HepG2 (cell line): ENCODE data around the gene BAMBI. TPM values are rescaled to one million over a fixed set of nuclear protein-coding genes. Genes with fewer than 3 reads are reported as not detected.

Source experiments
- ATAC-seq: fragments of 200-7000 bp; cut with Tn5 transposase; 3 replicates; pipeline ENCODE4 v1.9.1; 2020; ENCODE audit warnings: mild to moderate bottlenecking, moderate library complexity
- BruUV-seq: library from RNA; stranded (reverse); fragments of 400-500 nt; replicated peaks from 2 replicates; lab custom pipeline; 2021; lab: Mats Ljungman, UMichigan
- CTCF ChIA-PET: fragments of 300-600 bp; formaldehyde crosslinking; extraction: SDS; loops from one replicate; lab custom pipeline; 2021; ENCODE audit warnings: low total read pairs, inconsistent platforms, low intra/inter-chr PET ratio; lab: Yijun Ruan, JAX
- POLR2A ChIA-PET: fragments of 350-600 bp; sonication (Branson Sonifier 250); formaldehyde crosslinking; loops from one replicate; lab custom pipeline; 2020; ENCODE audit warnings: antibody characterized with exemption, inconsistent platforms; lab: Yijun Ruan, JAX
- DNase-seq: peaks from one replicate; pipeline ENCODE4 v3.0.0-alpha.2; 2015; ENCODE audit warnings: low spot score
- FAIRE-seq: peaks from 3 replicates; lab custom pipeline; 2011; peaks lifted over from hg19 to GRCh38; lab: Jason Lieb, UNC
- H2AFZ ChIP-seq: one replicate; pipeline ENCODE4 v1.6.1; 2011; ENCODE audit warnings: low read length, inconsistent platforms
- H3K27ac ChIP-seq: fragments of 300-600 bp; 3 replicates; pipeline ENCODE4 v1.8.0; 2011; ENCODE audit warnings: mixed run types, mild to moderate bottlenecking, mixed read lengths, low read length, inconsistent platforms; ENCODE audit not compliant: insufficient read depth; ENCODE audit errors: extremely low read length
- H3K27me3 ChIP-seq, 2 experiments: fragments of 200-600 bp in 1 of 2; 2 replicates in 1 of 2; 3 replicates in 1 of 2; pipeline versions ENCODE4 v1.6.0 to v1.8.0; 2011; ENCODE audit warnings: low read length in 2 of 2, mild to moderate bottlenecking in 2 of 2, moderate library complexity in 2 of 2, inconsistent platforms in 1 of 2; ENCODE audit not compliant: insufficient read depth in 2 of 2, control insufficient read depth in 1 of 2
- H3K36me3 ChIP-seq, 2 experiments: fragments of 200-600 bp in 1 of 2; replicated peaks in 1 of 2; 2 replicates in 1 of 2; 3 replicates in 1 of 2; pipeline versions ENCODE4 v1.5.1 to v1.8.0; 2011; ENCODE audit warnings: low read length in 2 of 2, inconsistent platforms in 1 of 2; ENCODE audit not compliant: insufficient read depth in 2 of 2, control insufficient read depth in 1 of 2
- H3K4me1 ChIP-seq: 2 replicates; pipeline ENCODE4 v1.5.1; 2012; ENCODE audit warnings: low read length, inconsistent platforms; ENCODE audit not compliant: insufficient read depth
- H3K4me2 ChIP-seq: 2 replicates; pipeline ENCODE4 v1.6.0; 2011; ENCODE audit warnings: low read depth, low read length, inconsistent platforms
- H3K4me3 ChIP-seq, 3 experiments: fragments of 200-600 bp in 1 of 3; sonication (generic), shearing (Covaris generic) in 1 of 3; replicated peaks in 1 of 3; 2 replicates each; pipeline ENCODE4 v1.5.1; 2011 to 2016; ENCODE audit warnings: low read length in 3 of 3, inconsistent platforms in 2 of 3, low read depth in 2 of 3, mild to moderate bottlenecking in 2 of 3, control low read depth in 1 of 3, mixed read lengths in 1 of 3; ENCODE audit not compliant: insufficient read depth in 1 of 3
- H3K79me2 ChIP-seq: one replicate; pipeline ENCODE4 v1.6.1; 2011; ENCODE audit warnings: low read length, inconsistent platforms; ENCODE audit not compliant: insufficient read depth
- H3K9ac ChIP-seq: 2 replicates; pipeline ENCODE4 v1.6.0; 2011; ENCODE audit warnings: mild to moderate bottlenecking, low read depth, low read length, inconsistent platforms; ENCODE audit not compliant: insufficient read depth
- H3K9me3 ChIP-seq: 2 replicates; pipeline ENCODE4 v1.5.1; 2012; ENCODE audit warnings: mild to moderate bottlenecking, low read length
- H4K20me1 ChIP-seq: 2 replicates; pipeline ENCODE4 v1.6.0; 2011; ENCODE audit warnings: inconsistent platforms, mild to moderate bottlenecking, low read length, moderate library complexity; ENCODE audit not compliant: insufficient read depth
- AHR ChIP-seq: IDR thresholded peaks from 2 replicates; pipeline ENCODE4 v1.6.1; 2018; ENCODE audit warnings: missing genetic modification reagents, missing compliant biosample characterization
- KAT7 ChIP-seq: IDR thresholded peaks from 2 replicates; pipeline ENCODE4 v1.6.1; 2018; ENCODE audit warnings: borderline replicate concordance, missing compliant biosample characterization
- KLF15 ChIP-seq: sonication (generic); formaldehyde crosslinking; IDR thresholded peaks from 2 replicates; pipeline ENCODE4 v1.8.1; 2023; ENCODE audit warnings: borderline replicate concordance, mild to moderate bottlenecking, inconsistent platforms, missing genetic modification reagents, mixed read lengths
- NFIB ChIP-seq: sonication (generic); formaldehyde crosslinking; IDR thresholded peaks from 2 replicates; pipeline ENCODE4 v1.9.0; 2021; ENCODE audit warnings: missing genetic modification reagents, mild to moderate bottlenecking, borderline replicate concordance
- TAF15 ChIP-seq: fragments of 200-400 bp; formaldehyde crosslinking; IDR thresholded peaks from one replicate; pipeline ENCODE4 v1.6.1; 2018; ENCODE audit warnings: mild to moderate bottlenecking, low read depth, low read length; ENCODE audit not compliant: poor library complexity, severe bottlenecking
- ZNF235 ChIP-seq: sonication (generic); formaldehyde crosslinking; IDR thresholded peaks from 2 replicates; pipeline ENCODE4 v1.8.1; 2023; ENCODE audit warnings: mild to moderate bottlenecking, missing genetic modification reagents, borderline replicate concordance
- ZNF569 ChIP-seq: sonication (generic); formaldehyde crosslinking; IDR thresholded peaks from 2 replicates; pipeline ENCODE4 v1.5.0; 2020; ENCODE audit warnings: mild to moderate bottlenecking, missing genetic modification reagents, moderate library complexity, borderline replicate concordance
- WGBS: methylation state at CpG from one replicate; pipeline ENCODE4 v1.1.6; 2017; ENCODE audit warnings: low lambda C conversion rate; 5-methylcytosine and 5-hydroxymethylcytosine counted together
- in situ Hi-C: cut with HindIII; loops from 2 replicates; pipeline ENCODE4 v1.10.0; 2017; ENCODE audit warnings: low pct_unique_long_range_greater_than_20kb; ENCODE audit not compliant: extremely low pct_ligation_motif_present
- intact Hi-C: fragments of 100-400 bp; cut with micrococcal nuclease; formaldehyde crosslinking; loops from one replicate; pipeline ENCODE4 v1.10.0; 2022; ENCODE audit not compliant: unreplicated experiment
- polyA plus RNA-seq, 8 experiments: library from polyadenylated mRNA; depleted of rRNA in 3 of 8; stranded (reverse) in 7 of 8; unstranded in 1 of 8; fragments of >200 nt; fragmentation: Illumina TruSeq in 4 of 8; extraction: Trizol in 4 of 8; gene quantifications; 2 replicates each; pipeline versions ENCODE4 v1.2.1 to v1.2.3, GENCODE V29; 2011 to 2016; ENCODE audit warnings: low read depth in 4 of 8, missing spikeins in 1 of 8, mixed read lengths in 1 of 8; ENCODE audit not compliant: insufficient read depth in 1 of 8
- total RNA-seq, 5 experiments: library from RNA; depleted of rRNA; stranded (reverse); fragments of >200 nt; fragmentation: Illumina TruSeq; extraction: Trizol; gene quantifications; 2 replicates each; pipeline ENCODE4 v1.2.3, GENCODE V29; 2016; ENCODE audit warnings: low read depth in 1 of 5
- TF ChIP-seq, protein P1 (sequence below): sonication (generic); formaldehyde crosslinking; IDR thresholded peaks from 2 replicates; pipeline ENCODE4 v1.4.0; 2020; ENCODE audit warnings: missing genetic modification reagents, borderline replicate concordance
- TF ChIP-seq, protein P2 (sequence below): sonication (generic); formaldehyde crosslinking; IDR thresholded peaks from 2 replicates; pipeline ENCODE4 v1.4.0; 2020; ENCODE audit warnings: missing genetic modification reagents

BAMBI gene
- total and polyA plus RNA-seq, 2 of the 13 experiments (the other 11 are each of a cell fraction or from before 2014, with no cell fraction given): 12.0 to 23.6 TPM

DNA sequence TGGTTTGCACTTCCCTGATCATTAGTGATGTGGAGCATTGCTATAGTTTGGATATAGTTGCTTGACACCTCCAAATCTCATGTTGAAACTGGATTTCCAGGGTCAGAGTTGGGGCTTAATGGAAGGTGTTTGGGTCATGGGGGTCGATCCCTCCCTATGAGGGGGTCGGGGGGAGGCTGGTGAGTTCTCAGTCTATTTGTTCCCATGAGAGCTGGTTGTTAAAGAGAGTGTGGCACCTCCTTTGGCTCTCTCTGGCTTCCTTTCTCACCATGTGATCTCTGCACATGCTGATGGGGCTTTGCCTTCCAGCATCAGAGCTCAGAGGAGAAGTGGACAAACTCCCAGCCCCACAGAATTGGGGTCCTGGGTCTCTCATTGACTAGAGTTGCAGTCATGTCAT, 36.8 kb upstream of the BAMBI start (continued):
- TF ChIP-seq, protein P1, sequence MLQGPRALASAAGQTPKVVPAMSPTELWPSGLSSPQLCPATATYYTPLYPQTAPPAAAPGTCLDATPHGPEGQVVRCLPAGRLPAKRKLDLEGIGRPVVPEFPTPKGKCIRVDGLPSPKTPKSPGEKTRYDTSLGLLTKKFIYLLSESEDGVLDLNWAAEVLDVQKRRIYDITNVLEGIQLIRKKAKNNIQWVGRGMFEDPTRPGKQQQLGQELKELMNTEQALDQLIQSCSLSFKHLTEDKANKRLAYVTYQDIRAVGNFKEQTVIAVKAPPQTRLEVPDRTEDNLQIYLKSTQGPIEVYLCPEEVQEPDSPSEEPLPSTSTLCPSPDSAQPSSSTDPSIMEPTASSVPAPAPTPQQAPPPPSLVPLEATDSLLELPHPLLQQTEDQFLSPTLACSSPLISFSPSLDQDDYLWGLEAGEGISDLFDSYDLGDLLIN (CRISPR knock-in tag): no peak

DNA sequence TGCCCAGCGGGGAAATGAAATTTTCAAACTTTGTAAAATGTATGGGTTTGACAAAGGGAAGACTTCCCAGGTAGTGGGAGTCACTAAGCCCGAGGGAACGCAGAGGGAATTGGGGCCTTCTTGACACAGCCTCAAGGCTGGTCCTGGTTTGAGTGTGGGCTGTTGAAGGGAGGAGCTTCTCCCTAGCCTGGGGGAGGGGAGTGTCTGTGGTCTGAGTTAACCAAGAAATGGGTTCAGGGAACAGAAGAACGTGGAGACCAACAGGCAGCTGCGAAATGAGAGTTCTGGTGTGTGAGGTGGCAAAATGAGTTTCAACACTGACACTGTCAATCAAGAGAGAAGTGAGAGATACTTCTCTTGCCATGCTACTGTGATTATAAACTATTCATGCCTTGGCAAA, 32.7 kb upstream of the BAMBI start:
- 51% methylated on average over 5 of the region's 5 CpGs for WGBS
- intact Hi-C loops: no loop called here
- DNase-seq: no peak
- Histone ChIP-seq H3K4me1 (no peaks in the 10 kb centered on the region), H3K27ac (no peak overlapping the region), H2AFZ (no peak overlapping the region), H3K4me3 (no peak overlapping the region), H4K20me1 (no peaks in the 10 kb centered on the region), H3K4me2 (no peak overlapping the region), H3K27me3 (peaks cover 0 to 2% of the 10 kb centered on the region in 2 experiments; a peak in 1 of 5 replicates), H3K79me2 (no peaks in the 10 kb centered on the region), H3K36me3 (no peaks in the 10 kb centered on the region), H3K9me3 (no peaks in the 10 kb centered on the region), H3K9ac (no peak overlapping the region)
- TF ChIP-seq ZNF235 (CRISPR knock-in tag) (no peak), ZNF569 (CRISPR knock-in tag) (no peak), TAF15 (no peak), KAT7 (CRISPR knock-in tag) (no peak), AHR (no peak), NFIB (CRISPR knock-in tag) (no peak), KLF15 (CRISPR knock-in tag) (no peak)
- TF ChIP-seq, protein P2, sequence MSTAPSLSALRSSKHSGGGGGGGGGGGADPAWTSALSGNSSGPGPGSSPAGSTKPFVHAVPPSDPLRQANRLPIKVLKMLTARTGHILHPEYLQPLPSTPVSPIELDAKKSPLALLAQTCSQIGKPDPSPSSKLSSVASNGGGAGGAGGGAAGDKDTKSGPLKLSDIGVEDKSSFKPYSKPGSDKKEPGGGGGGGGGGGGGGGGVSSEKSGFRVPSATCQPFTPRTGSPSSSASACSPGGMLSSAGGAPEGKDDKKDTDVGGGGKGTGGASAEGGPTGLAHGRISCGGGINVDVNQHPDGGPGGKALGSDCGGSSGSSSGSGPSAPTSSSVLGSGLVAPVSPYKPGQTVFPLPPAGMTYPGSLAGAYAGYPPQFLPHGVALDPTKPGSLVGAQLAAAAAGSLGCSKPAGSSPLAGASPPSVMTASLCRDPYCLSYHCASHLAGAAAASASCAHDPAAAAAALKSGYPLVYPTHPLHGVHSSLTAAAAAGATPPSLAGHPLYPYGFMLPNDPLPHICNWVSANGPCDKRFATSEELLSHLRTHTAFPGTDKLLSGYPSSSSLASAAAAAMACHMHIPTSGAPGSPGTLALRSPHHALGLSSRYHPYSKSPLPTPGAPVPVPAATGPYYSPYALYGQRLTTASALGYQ: no peak
- BruUV-seq: no TSS peak
- in situ Hi-C loops: no loop called here
- no peak for ATAC-seq
- CTCF ChIA-PET: no interaction called here
- no peak for FAIRE-seq
- POLR2A ChIA-PET: no interaction called here
